ENCODE measurements around the gene DCP2. TPM values are rescaled to one million over a fixed set of nuclear protein-coding genes. Genes with fewer than 3 reads are reported as not detected.
A peak's percentile ranks its signal among the peaks of the same experiment; 100 is the strongest.
"Not testable (repeated sequence)": the region's sequence is repeated elsewhere in the genome, so short reads cannot be mapped to it uniquely, and the experiment has no call there.

Gene DCP2
- total RNA-seq, 1 experiment from 2014 or later = 176 TPM

DNA sequence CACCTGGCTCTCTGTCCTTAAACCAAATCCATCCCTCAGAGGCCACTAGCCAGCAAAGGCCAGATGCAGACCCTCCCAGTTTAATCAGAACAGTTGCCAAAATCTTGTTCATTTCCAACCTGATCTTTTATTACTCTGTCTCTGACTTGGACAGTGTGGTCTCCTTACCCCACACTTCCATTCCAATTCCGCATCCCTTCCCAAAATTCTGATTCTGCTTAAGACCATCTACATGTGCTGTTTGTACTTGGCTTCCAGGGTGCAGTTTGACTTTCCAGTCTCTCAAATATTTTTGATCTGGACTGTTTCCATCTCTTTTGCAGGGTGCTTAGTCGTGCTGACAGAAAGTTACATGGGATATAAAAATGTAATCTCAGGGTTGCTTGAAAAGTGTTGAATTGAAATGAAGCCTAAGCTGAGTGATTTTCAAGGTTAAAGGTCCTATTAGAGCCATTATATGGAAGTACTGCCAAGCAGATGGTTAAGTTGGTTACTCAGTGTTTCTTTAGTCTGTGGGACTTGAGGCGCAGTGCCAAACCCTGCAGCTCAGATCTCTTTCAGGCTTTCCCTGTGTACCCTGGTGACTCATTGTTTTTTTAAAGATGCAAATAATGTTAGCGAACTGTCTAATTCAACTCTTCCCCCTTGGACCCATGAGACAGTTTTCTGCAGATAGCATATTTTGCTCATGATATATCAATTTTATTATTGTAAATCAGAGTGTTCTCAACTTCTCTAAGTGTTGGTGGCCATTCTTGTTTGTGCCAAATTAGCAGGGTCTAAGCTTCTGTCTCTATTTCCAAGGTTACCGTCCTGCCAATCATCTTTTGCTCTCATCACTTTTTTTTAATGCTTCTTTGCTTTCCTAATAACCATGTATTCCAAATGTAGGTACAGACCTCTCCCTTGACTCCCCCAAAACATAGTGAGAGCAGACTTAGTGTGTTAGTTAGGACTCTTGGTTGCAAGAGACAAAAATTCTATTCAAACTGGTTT lies 18.2 kb upstream of the DCP2 start:
- no peak overlapping the region for H2BK15ac ChIP-seq (ENCODE audit: low read depth, low read length)
- H3K9ac ChIP-seq (ENCODE audit: extremely low read depth, insufficient read length, low read length) = no peak overlapping the region
- no peak overlapping the region for H3T11ph ChIP-seq (ENCODE audit: low read length)
- H2BK20ac ChIP-seq (ENCODE audit: low read depth, low read length, poor library complexity, severe bottlenecking) = no peak overlapping the region
- no peak overlapping the region for H3K4ac ChIP-seq (ENCODE audit: low read depth, low read length)
- H3K27me3 ChIP-seq (ENCODE audit: insufficient read depth, low read length) = no peaks in the 10 kb centered on the region
- peaks cover 8 to 11% of the 10 kb centered on the region in 2 experiments for H3K9me3 Mint-ChIP-seq
- no peaks in the 10 kb centered on the region for H3K4me1 ChIP-seq (ENCODE audit: insufficient read depth, low read length)
- no peak overlapping the region for H4K91ac ChIP-seq (ENCODE audit: insufficient read length, low read depth, low read length)
- H2AK5ac ChIP-seq (ENCODE audit: insufficient read length, low read length) = no peak overlapping the region
- H3K27ac ChIP-seq (ENCODE audit: insufficient read length, low read depth, low read length) = no peak overlapping the region
- no peaks in the 10 kb centered on the region for H3K79me1 ChIP-seq (ENCODE audit: insufficient read depth, low read depth, low read length, poor library complexity, severe bottlenecking)
- H4K8ac ChIP-seq (replicated peaks; ENCODE audit: insufficient read length, low read depth, low read length) = no peak overlapping the region
- H4K5ac ChIP-seq (ENCODE audit: insufficient read length, low read depth, low read length) = no peak overlapping the region
- no peak overlapping the region for H3K56ac ChIP-seq (ENCODE audit: insufficient read length, low read depth, low read length)
- peak overlapping the region in 1 of 3 experiments; percentile 2; a peak in 1 of 7 replicates for H3K27ac Mint-ChIP-seq
- no peaks in the 10 kb centered on the region for H4K20me1 ChIP-seq (ENCODE audit: control insufficient read depth, insufficient read depth, insufficient read length)
- H3K14ac ChIP-seq (ENCODE audit: insufficient read depth, low read length) = no peak overlapping the region
- no peaks in the 10 kb centered on the region for H3K79me2 ChIP-seq (ENCODE audit: insufficient read depth, low read length)
- peaks cover 3 to 9% (median 7%) of the 10 kb centered on the region in 3 experiments; a peak in 6 of 7 replicates for H3K36me3 Mint-ChIP-seq (ENCODE audit: insufficient read depth in 1 of 3, low read depth in 3 of 3)
- H3K23ac ChIP-seq (ENCODE audit: insufficient read length, low read depth, low read length) = no peak overlapping the region
- no peaks in the 10 kb centered on the region for H3K23me2 ChIP-seq (ENCODE audit: insufficient read length, low read depth, low read length, poor library complexity, severe bottlenecking)
- H2BK12ac ChIP-seq (ENCODE audit: insufficient read length, low read depth, low read length) = no peak overlapping the region
- H2BK5ac ChIP-seq (ENCODE audit: insufficient read length, low read length) = no peak overlapping the region
- H3K27me3 Mint-ChIP-seq (ENCODE audit: low read depth) = no peaks in the 10 kb centered on the region; the same call in 1 of the 2 replicates
- H3K4me3 Mint-ChIP-seq = no peak overlapping the region
- H2AFZ ChIP-seq (ENCODE audit: low read length) = no peak overlapping the region
- no peaks in the 10 kb centered on the region for H3K9me3 ChIP-seq (ENCODE audit: control insufficient read depth, low read depth, low read length)
- H3K18ac ChIP-seq (ENCODE audit: insufficient read length, low read depth, low read length) = no peak overlapping the region
- no peak overlapping the region for H3K4me2 ChIP-seq (ENCODE audit: insufficient read depth, insufficient read length, low read length)
- H2BK120ac ChIP-seq (ENCODE audit: low read depth, low read length, poor library complexity, severe bottlenecking) = no peak overlapping the region
- H3K4me1 Mint-ChIP-seq = peaks cover 17 to 25% of the 10 kb centered on the region in 2 experiments
- WGBS (ENCODE audit: extremely low coverage, insufficient read length, low lambda C conversion rate) = no CpG with 5 or more reads among the region's 5 CpGs
- TF ChIP-seq CTCF (conservative IDR thresholded peaks at IDR 0.05) = no peak
- DNase-seq = no peak

GRCh38 chr5:112959872-112960271 lies 16.7 kb upstream of the DCP2 start:
- not testable (repeated sequence) for H3K27ac ChIP-seq (ENCODE audit: insufficient read length, low read depth, low read length); H4K5ac ChIP-seq (ENCODE audit: insufficient read length, low read depth, low read length); H3K4me2 ChIP-seq (ENCODE audit: insufficient read depth, insufficient read length, low read length); H2BK120ac ChIP-seq (ENCODE audit: low read depth, low read length, poor library complexity, severe bottlenecking); H2AK5ac ChIP-seq (ENCODE audit: insufficient read length, low read length); H3K9ac ChIP-seq (ENCODE audit: extremely low read depth, insufficient read length, low read length); H3K9me3 Mint-ChIP-seq; H3K79me2 ChIP-seq (ENCODE audit: insufficient read depth, low read length); H2BK12ac ChIP-seq (ENCODE audit: insufficient read length, low read depth, low read length); H3K27me3 Mint-ChIP-seq (ENCODE audit: low read depth); H3K4me1 ChIP-seq (ENCODE audit: insufficient read depth, low read length); H3K9me3 ChIP-seq (ENCODE audit: control insufficient read depth, low read depth, low read length); H3K4me3 Mint-ChIP-seq; H3K56ac ChIP-seq (ENCODE audit: insufficient read length, low read depth, low read length); H3K79me1 ChIP-seq (ENCODE audit: insufficient read depth, low read depth, low read length, poor library complexity, severe bottlenecking); H3K27me3 ChIP-seq (ENCODE audit: insufficient read depth, low read length); H2BK5ac ChIP-seq (ENCODE audit: insufficient read length, low read length); H2BK20ac ChIP-seq (ENCODE audit: low read depth, low read length, poor library complexity, severe bottlenecking); H3T11ph ChIP-seq (ENCODE audit: low read length); H3K14ac ChIP-seq (ENCODE audit: insufficient read depth, low read length); H2BK15ac ChIP-seq (ENCODE audit: low read depth, low read length); H2AFZ ChIP-seq (ENCODE audit: low read length); H3K18ac ChIP-seq (ENCODE audit: insufficient read length, low read depth, low read length); DNase-seq; H4K8ac ChIP-seq (replicated peaks; ENCODE audit: insufficient read length, low read depth, low read length); H3K4ac ChIP-seq (ENCODE audit: low read depth, low read length); H4K20me1 ChIP-seq (ENCODE audit: control insufficient read depth, insufficient read depth, insufficient read length); H3K23me2 ChIP-seq (ENCODE audit: insufficient read length, low read depth, low read length, poor library complexity, severe bottlenecking); H3K23ac ChIP-seq (ENCODE audit: insufficient read length, low read depth, low read length); H4K91ac ChIP-seq (ENCODE audit: insufficient read length, low read depth, low read length); H3K36me3 Mint-ChIP-seq (ENCODE audit: insufficient read depth in 1 of 3, low read depth in 3 of 3); H3K27ac Mint-ChIP-seq
- WGBS (ENCODE audit: extremely low coverage, insufficient read length, low lambda C conversion rate) = no CpG with 5 or more reads among the region's 8 CpGs
- peaks cover 17 to 25% of the 10 kb centered on the region in 2 experiments for H3K4me1 Mint-ChIP-seq

Data from H9 (cell line).